GM21515 (cell line): ENCODE results near the gene RFTN1.

Source experiments
- ATAC-seq: cut with Tn5 transposase; IDR thresholded peaks from one replicate; pipeline ENCODE4 v1.9.1; 2021; ENCODE audit not compliant: unreplicated experiment

The RFTN1 gene

GRCh38 chr3:16471897-16472296 is 41.6 kb downstream of the RFTN1 start:
- ATAC-seq, result no peak

- ATAC-seq, result no peak
These were observed 42.9 kb downstream of the RFTN1 start for GRCh38 chr3:16470590-16470989.

- ATAC-seq, result no peak
These were observed 45.0 kb downstream of the RFTN1 start for GRCh38 chr3:16468336-16469098.

- ATAC-seq, result no peak
These were observed 45.5 kb downstream of the RFTN1 start for GRCh38 chr3:16468002-16468335.

- peak; percentile 81 for ATAC-seq
These were observed 46.1 kb downstream of the RFTN1 start for GRCh38 chr3:16467393-16467792.

GRCh38 chr3:16466822-16467221 is 46.7 kb downstream of the RFTN1 start:
- no peak for ATAC-seq

- ATAC-seq, result no peak
These were observed 48.9 kb downstream of the RFTN1 start for GRCh38 chr3:16464511-16465148.

- no peak for ATAC-seq
These were observed 49.6 kb downstream of the RFTN1 start for GRCh38 chr3:16463914-16464313.

GRCh38 chr3:16463119-16463518 is 50.4 kb downstream of the RFTN1 start:
- ATAC-seq, result no peak

- no peak for ATAC-seq
These were observed 50.8 kb downstream of the RFTN1 start for GRCh38 chr3:16462679-16463078.

- no peak for ATAC-seq
These were observed 51.8 kb downstream of the RFTN1 start for GRCh38 chr3:16461463-16462245.

- no peak for ATAC-seq
These were observed 52.6 kb downstream of the RFTN1 start for GRCh38 chr3:16460886-16461285.

GRCh38 chr3:16460273-16460672 is 53.2 kb downstream of the RFTN1 start:
- no peak for ATAC-seq

- no peak for ATAC-seq
These were observed 56.6 kb downstream of the RFTN1 start for GRCh38 chr3:16456784-16457415.

- no peak for ATAC-seq
These were observed 57.5 kb downstream of the RFTN1 start for GRCh38 chr3:16455966-16456365.

GRCh38 chr3:16455001-16455400 is 58.5 kb downstream of the RFTN1 start:
- no peak for ATAC-seq

GRCh38 chr3:16452261-16452660 is 61.2 kb downstream of the RFTN1 start:
- no peak for ATAC-seq

- ATAC-seq, result no peak
These were observed 64.1 kb downstream of the RFTN1 start for GRCh38 chr3:16449369-16449768.

GRCh38 chr3:16448639-16449070 is 64.8 kb downstream of the RFTN1 start:
- ATAC-seq, result no peak

- ATAC-seq, result no peak
These were observed 66.4 kb downstream of the RFTN1 start for GRCh38 chr3:16447135-16447534.

- ATAC-seq, result no peak
These were observed 69.2 kb downstream of the RFTN1 start for GRCh38 chr3:16444344-16444743.
